ENCODE results near the gene PTGDR. TPM values are rescaled to one million over a fixed set of nuclear protein-coding genes. Genes with fewer than 3 reads are reported as not detected.

Gene PTGDR
- total RNA-seq, 1 experiment from 2014 or later = not detected

GRCh38 chr14:52313462-52313861 is 46.0 kb downstream of the PTGDR start:
- DNase-seq = no peak
- BruUV-seq (replicated peaks) = no TSS peak
- H3K4me3 ChIP-seq = peak overlapping the region; percentile 29; the same call in 1 of the 2 replicates
- H4K20me1 ChIP-seq (ENCODE audit: insufficient read depth) = no peaks in the 10 kb centered on the region
- H3F3A ChIP-seq (ENCODE audit: insufficient read depth, low read depth) = no peaks in the 10 kb centered on the region
- H3K27me3 ChIP-seq (ENCODE audit: insufficient read depth, low read depth) = peaks cover 10% of the 10 kb centered on the region; the same call in 1 of the 2 replicates
- TF ChIP-seq, protein P1, sequence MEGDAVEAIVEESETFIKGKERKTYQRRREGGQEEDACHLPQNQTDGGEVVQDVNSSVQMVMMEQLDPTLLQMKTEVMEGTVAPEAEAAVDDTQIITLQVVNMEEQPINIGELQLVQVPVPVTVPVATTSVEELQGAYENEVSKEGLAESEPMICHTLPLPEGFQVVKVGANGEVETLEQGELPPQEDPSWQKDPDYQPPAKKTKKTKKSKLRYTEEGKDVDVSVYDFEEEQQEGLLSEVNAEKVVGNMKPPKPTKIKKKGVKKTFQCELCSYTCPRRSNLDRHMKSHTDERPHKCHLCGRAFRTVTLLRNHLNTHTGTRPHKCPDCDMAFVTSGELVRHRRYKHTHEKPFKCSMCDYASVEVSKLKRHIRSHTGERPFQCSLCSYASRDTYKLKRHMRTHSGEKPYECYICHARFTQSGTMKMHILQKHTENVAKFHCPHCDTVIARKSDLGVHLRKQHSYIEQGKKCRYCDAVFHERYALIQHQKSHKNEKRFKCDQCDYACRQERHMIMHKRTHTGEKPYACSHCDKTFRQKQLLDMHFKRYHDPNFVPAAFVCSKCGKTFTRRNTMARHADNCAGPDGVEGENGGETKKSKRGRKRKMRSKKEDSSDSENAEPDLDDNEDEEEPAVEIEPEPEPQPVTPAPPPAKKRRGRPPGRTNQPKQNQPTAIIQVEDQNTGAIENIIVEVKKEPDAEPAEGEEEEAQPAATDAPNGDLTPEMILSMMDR (conservative IDR thresholded peaks at IDR 0.05) = no peak
- TF ChIP-seq EZH2 (IDR thresholded peaks at IDR 0.05; ENCODE audit: low read depth) = no peak
- no peaks in the 10 kb centered on the region for H3K36me3 ChIP-seq (ENCODE audit: low read depth)
- H3K9me2 ChIP-seq (ENCODE audit: insufficient read depth) = no peaks in the 10 kb centered on the region
- CTCF ChIA-PET = no interaction called here
- H3K27ac ChIP-seq = no peak overlapping the region
- H3K9me3 ChIP-seq (ENCODE audit: insufficient read depth, low read depth) = no peaks in the 10 kb centered on the region
- H3K4me1 ChIP-seq (replicated peaks; ENCODE audit: insufficient read depth) = no peaks in the 10 kb centered on the region
- intact Hi-C loops (cut with micrococcal nuclease; ENCODE audit: unreplicated experiment) = no loop called here
- POLR2A ChIA-PET (ENCODE audit: unreplicated experiment) = no interaction called here
- H3K79me2 ChIP-seq (ENCODE audit: low read depth) = no peaks in the 10 kb centered on the region
- peak overlapping the region; percentile 66 for H3K4me2 ChIP-seq
- peak overlapping the region; percentile 43; the same call in 1 of the 2 replicates for H2AFZ ChIP-seq

DNA sequence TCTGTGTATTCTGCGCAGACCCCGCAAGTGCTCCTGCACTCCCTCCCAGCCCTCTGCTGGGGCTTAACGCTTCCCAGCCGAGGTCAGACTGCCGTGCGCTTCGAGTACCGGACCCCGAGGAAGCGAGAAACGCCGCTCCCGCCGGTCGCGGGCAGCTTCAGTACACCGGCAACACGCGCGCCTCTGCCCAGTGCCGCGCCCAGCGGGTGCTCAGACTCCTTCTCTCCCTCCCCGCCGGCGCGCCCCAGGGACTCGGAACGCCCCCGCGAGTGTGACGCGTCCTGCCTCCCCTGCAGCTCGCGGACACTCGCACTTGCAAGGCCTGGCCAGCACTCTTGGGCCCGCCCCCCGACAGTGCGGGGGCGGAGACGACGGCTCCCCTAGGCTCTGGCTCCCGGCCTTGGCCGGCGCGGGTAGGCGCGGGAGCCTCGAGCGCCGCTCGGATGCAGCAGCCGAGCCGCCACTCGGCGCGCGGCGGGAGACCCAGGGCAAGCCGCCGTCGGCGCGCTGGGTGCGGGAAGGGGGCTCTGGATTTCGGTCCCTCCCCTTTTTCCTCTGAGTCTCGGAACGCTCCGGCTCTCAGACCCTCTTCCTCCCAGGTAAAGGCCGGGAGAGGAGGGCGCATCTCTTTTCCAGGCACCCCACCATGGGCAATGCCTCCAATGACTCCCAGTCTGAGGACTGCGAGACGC is 46.6 kb downstream of the PTGDR start, which contains the start of gene PTGER2:
Gene PTGER2, plus strand, starts transcription at position 410 of the 692 bp plus-strand sequence. Its CDS starts 237 bp downstream, at position 647.
- peak within 1 kb of the TSS; percentile 29; the same call in 1 of the 2 replicates for H3K4me3 ChIP-seq
- H4K20me1 ChIP-seq (ENCODE audit: insufficient read depth) = no peaks in the 10 kb centered on the region
- ChIA-PET POLR2A (ENCODE audit: unreplicated experiment) (no interaction called here), CTCF (no interaction called here)
- H3K9me2 ChIP-seq (ENCODE audit: insufficient read depth) = no peaks in the 10 kb centered on the region
- no peaks in the 10 kb centered on the region for H3K36me3 ChIP-seq (ENCODE audit: low read depth)
- peak within 1 kb of the TSS; percentile 66 for H3K4me2 ChIP-seq
- H3K4me1 ChIP-seq (replicated peaks; ENCODE audit: insufficient read depth) = no peaks in the 10 kb centered on the region
- no peaks in the 10 kb centered on the region for H3K79me2 ChIP-seq (ENCODE audit: low read depth)
- no peak within 1 kb of the TSS for H3K27ac ChIP-seq
- no peaks in the 10 kb centered on the region for H3F3A ChIP-seq (ENCODE audit: insufficient read depth, low read depth)
- no peak for TF ChIP-seq EZH2 (IDR thresholded peaks at IDR 0.05; ENCODE audit: low read depth)
- TF ChIP-seq, protein P1 (conservative IDR thresholded peaks at IDR 0.05) = no peak
- H3K27me3 ChIP-seq (ENCODE audit: insufficient read depth, low read depth) = peaks cover 10% of the 10 kb centered on the region; the same call in 1 of the 2 replicates
- DNase-seq = peak in 1 of 2 experiments; percentile 82
- H3K9me3 ChIP-seq (ENCODE audit: insufficient read depth, low read depth) = no peaks in the 10 kb centered on the region
- H2AFZ ChIP-seq = peak within 1 kb of the TSS; percentile 43
- no TSS peak for BruUV-seq (replicated peaks)
- intact Hi-C loops (cut with micrococcal nuclease; ENCODE audit: unreplicated experiment) = no loop called here

DNA sequence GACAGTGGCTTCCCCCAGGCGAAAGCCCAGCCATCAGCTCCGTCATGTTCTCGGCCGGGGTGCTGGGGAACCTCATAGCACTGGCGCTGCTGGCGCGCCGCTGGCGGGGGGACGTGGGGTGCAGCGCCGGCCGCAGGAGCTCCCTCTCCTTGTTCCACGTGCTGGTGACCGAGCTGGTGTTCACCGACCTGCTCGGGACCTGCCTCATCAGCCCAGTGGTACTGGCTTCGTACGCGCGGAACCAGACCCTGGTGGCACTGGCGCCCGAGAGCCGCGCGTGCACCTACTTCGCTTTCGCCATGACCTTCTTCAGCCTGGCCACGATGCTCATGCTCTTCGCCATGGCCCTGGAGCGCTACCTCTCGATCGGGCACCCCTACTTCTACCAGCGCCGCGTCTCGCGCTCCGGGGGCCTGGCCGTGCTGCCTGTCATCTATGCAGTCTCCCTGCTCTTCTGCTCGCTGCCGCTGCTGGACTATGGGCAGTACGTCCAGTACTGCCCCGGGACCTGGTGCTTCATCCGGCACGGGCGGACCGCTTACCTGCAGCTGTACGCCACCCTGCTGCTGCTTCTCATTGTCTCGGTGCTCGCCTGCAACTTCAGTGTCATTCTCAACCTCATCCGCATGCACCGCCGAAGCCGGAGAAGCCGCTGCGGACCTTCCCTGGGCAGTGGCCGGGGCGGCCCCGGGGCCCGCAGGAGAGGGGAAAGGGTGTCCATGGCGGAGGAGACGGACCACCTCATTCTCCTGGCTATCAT is 47.3 kb downstream of the PTGDR start:
- no peaks in the 10 kb centered on the region for H3K9me3 ChIP-seq (ENCODE audit: insufficient read depth, low read depth)
- no peaks in the 10 kb centered on the region for H3K9me2 ChIP-seq (ENCODE audit: insufficient read depth)
- no peaks in the 10 kb centered on the region for H4K20me1 ChIP-seq (ENCODE audit: insufficient read depth)
- H2AFZ ChIP-seq = no peak overlapping the region
- no peaks in the 10 kb centered on the region for H3K36me3 ChIP-seq (ENCODE audit: low read depth)
- H3K4me3 ChIP-seq = no peak overlapping the region
- H3K27ac ChIP-seq = no peak overlapping the region
- TF ChIP-seq EZH2 (IDR thresholded peaks at IDR 0.05; ENCODE audit: low read depth) = no peak
- TF ChIP-seq, protein P1 (conservative IDR thresholded peaks at IDR 0.05) = no peak
- DNase-seq = no peak
- ChIA-PET CTCF (no interaction called here), POLR2A (ENCODE audit: unreplicated experiment) (no interaction called here)
- peaks cover 10% of the 10 kb centered on the region; the same call in 1 of the 2 replicates for H3K27me3 ChIP-seq (ENCODE audit: insufficient read depth, low read depth)
- intact Hi-C loops (cut with micrococcal nuclease; ENCODE audit: unreplicated experiment) = no loop called here
- no peaks in the 10 kb centered on the region for H3K4me1 ChIP-seq (replicated peaks; ENCODE audit: insufficient read depth)
- no TSS peak for BruUV-seq (replicated peaks)
- H3K4me2 ChIP-seq = peak overlapping the region; percentile 66; the same call in 1 of the 2 replicates
- H3F3A ChIP-seq (ENCODE audit: insufficient read depth, low read depth) = no peaks in the 10 kb centered on the region
- no peaks in the 10 kb centered on the region for H3K79me2 ChIP-seq (ENCODE audit: low read depth)

Measured in PC-9 (cell line).